Activated CD4-positive, CD25-positive, alpha-beta regulatory T cell (primary cell): ENCODE data around the gene INTS3.
"Not testable (repeated sequence)": the region's sequence is repeated elsewhere in the genome, so short reads cannot be mapped to it uniquely, and the experiment has no call there.

Experiments used
- DNase-seq, 4 experiments: peaks; one replicate each; lab custom pipeline; 2025; lab: John Stamatoyannopoulos, UW

The INTS3 gene

GRCh38 chr1:153705484-153705883 lies 22.4 kb upstream of the INTS3 start:
- DNase-seq = no peak

GRCh38 chr1:153711026-153711425 lies 16.8 kb upstream of the INTS3 start:
- no peak for DNase-seq

- DNase-seq = not testable (repeated sequence)
Measured at GRCh38 chr1:153716211-153716610, 11.6 kb upstream of the INTS3 start.

GRCh38 chr1:153717330-153717729 lies 10.5 kb upstream of the INTS3 start:
- DNase-seq = no peak

- DNase-seq = no peak
Measured at GRCh38 chr1:153723687-153724086, 4.2 kb upstream of the INTS3 start.

- not testable (repeated sequence) for DNase-seq
Measured at GRCh38 chr1:153724634-153725033, 3.2 kb upstream of the INTS3 start.

- DNase-seq = peak in 2 of 4 experiments; percentile 5 to 7
Measured at GRCh38 chr1:153728305-153729066, 636 bp downstream of the INTS3 start.

- DNase-seq = no peak
Measured at GRCh38 chr1:153730468-153730988, 2.7 kb downstream of the INTS3 start.

GRCh38 chr1:153733970-153734369 lies 6.1 kb downstream of the INTS3 start:
- no peak for DNase-seq

GRCh38 chr1:153734396-153735089 lies 6.7 kb downstream of the INTS3 start:
- no peak for DNase-seq

- no peak for DNase-seq
Measured at GRCh38 chr1:153735090-153735420, 7.2 kb downstream of the INTS3 start.

GRCh38 chr1:153741986-153742385 lies 14.1 kb downstream of the INTS3 start:
- DNase-seq = no peak

GRCh38 chr1:153742411-153743142 lies 14.7 kb downstream of the INTS3 start:
- no peak for DNase-seq

- DNase-seq = no peak
Measured at GRCh38 chr1:153745417-153745816, 17.6 kb downstream of the INTS3 start.

GRCh38 chr1:153746174-153746573 lies 18.3 kb downstream of the INTS3 start:
- DNase-seq = no peak

- no peak for DNase-seq
Measured at GRCh38 chr1:153748903-153749302, 21.1 kb downstream of the INTS3 start.

GRCh38 chr1:153749408-153750005 lies 21.7 kb downstream of the INTS3 start:
- DNase-seq = peak; percentile 38 to 67 (median 60)

GRCh38 chr1:153750026-153750995 lies 22.5 kb downstream of the INTS3 start:
- no peak for DNase-seq

- no peak for DNase-seq
Measured at GRCh38 chr1:153752072-153752471, 24.2 kb downstream of the INTS3 start.

- no peak for DNase-seq
Measured at GRCh38 chr1:153752571-153753195, 24.8 kb downstream of the INTS3 start.

- DNase-seq = no peak
Measured at GRCh38 chr1:153754266-153754665, 26.4 kb downstream of the INTS3 start.
